IMR-90 (cell line): ENCODE results near the gene TMEM95. TPM values are rescaled to one million over a fixed set of nuclear protein-coding genes. Genes with fewer than 3 reads are reported as not detected.

Source experiments
- ATAC-seq: fragments of 200-7000 bp; cut with Tn5 transposase; 2 replicates; pipeline ENCODE4 v1.9.1; 2020; ENCODE audit warnings: low read depth, mild to moderate bottlenecking, moderate library complexity
- BruUV-seq: library from RNA; stranded (reverse); fragments of 400-500 nt; replicated peaks from 2 replicates; lab custom pipeline; 2021; lab: Mats Ljungman, UMichigan
- CTCF ChIA-PET: fragments of 300-600 bp; formaldehyde crosslinking; extraction: SDS; loops from one replicate; lab custom pipeline; 2021; ENCODE audit warnings: antibody characterized with exemption; lab: Yijun Ruan, JAX
- POLR2A ChIA-PET: fragments of 300-600 bp; sonication (Branson Sonifier 250); formaldehyde crosslinking; loops from one replicate; lab custom pipeline; 2022; ENCODE audit warnings: antibody characterized with exemption; ENCODE audit not compliant: unreplicated experiment; lab: Charles Lee
- DNase-seq: peaks from one replicate; pipeline ENCODE4 v3.0.0; 2013
- H2AFZ ChIP-seq: replicated peaks from 2 replicates; pipeline ENCODE3; 2013; ENCODE audit warnings: low read length, mild to moderate bottlenecking; ENCODE audit not compliant: poor library complexity
- H2AK5ac ChIP-seq: 2 replicates; pipeline ENCODE4 v1.6.1; 2013; ENCODE audit warnings: low read depth, low read length, inconsistent platforms
- H2AK9ac ChIP-seq: replicated peaks from 2 replicates; pipeline ENCODE3; 2013; ENCODE audit warnings: mild to moderate bottlenecking, low read depth, low read length, moderate library complexity; ENCODE audit not compliant: poor library complexity
- H2BK120ac ChIP-seq: 2 replicates; pipeline ENCODE4 v1.6.1; 2013; ENCODE audit warnings: low read depth, low read length, inconsistent platforms
- H2BK15ac ChIP-seq: 3 replicates; pipeline ENCODE4 v1.6.1; 2013; ENCODE audit warnings: low read depth, low read length, inconsistent platforms
- H2BK20ac ChIP-seq: 2 replicates; pipeline ENCODE4 v1.6.1; 2013; ENCODE audit warnings: low read depth, mild to moderate bottlenecking, inconsistent platforms, low read length, moderate library complexity
- H2BK5ac ChIP-seq: 2 replicates; pipeline ENCODE4 v1.6.1; 2013; ENCODE audit warnings: mild to moderate bottlenecking, low read depth, low read length, inconsistent platforms; ENCODE audit not compliant: poor library complexity, severe bottlenecking
- H3K14ac ChIP-seq: replicated peaks from 2 replicates; pipeline ENCODE4 v1.6.1; 2013; ENCODE audit warnings: low read depth, low read length, inconsistent platforms
- H3K18ac ChIP-seq: 2 replicates; pipeline ENCODE4 v1.6.1; 2013; ENCODE audit warnings: low read depth, low read length, control low read depth
- H3K23ac ChIP-seq: 2 replicates; pipeline ENCODE4 v1.6.1; 2013; ENCODE audit warnings: low read depth, low read length, inconsistent platforms
- H3K27ac ChIP-seq: 2 replicates; pipeline ENCODE4 v1.5.1; 2013; ENCODE audit warnings: mild to moderate bottlenecking, control low read depth, low read length; ENCODE audit not compliant: insufficient read depth
- H3K27me3 ChIP-seq: 2 replicates; pipeline ENCODE4 v1.6.1; 2013; ENCODE audit warnings: low read length; ENCODE audit not compliant: control insufficient read depth, insufficient read depth
- H3K36me3 ChIP-seq: 2 replicates; pipeline ENCODE4 v1.6.1; 2013; ENCODE audit warnings: low read length, mixed read lengths; ENCODE audit not compliant: control insufficient read depth, insufficient read depth
- H3K4ac ChIP-seq: 2 replicates; pipeline ENCODE4 v1.6.1; 2013; ENCODE audit warnings: low read depth, low read length, inconsistent platforms
- H3K4me1 ChIP-seq: 2 replicates; pipeline ENCODE4 v1.6.1; 2013; ENCODE audit warnings: low read length, mixed read lengths; ENCODE audit not compliant: control insufficient read depth, insufficient read depth
- H3K4me2 ChIP-seq: 2 replicates; pipeline ENCODE4 v1.6.1; 2013; ENCODE audit warnings: low read depth, mild to moderate bottlenecking, control low read depth, low read length, moderate library complexity
- H3K4me3 ChIP-seq: 2 replicates; pipeline ENCODE4 v1.5.1; 2013; ENCODE audit warnings: low read depth, mild to moderate bottlenecking, control low read depth, low read length, moderate library complexity; ENCODE audit not compliant: insufficient read depth
- H3K56ac ChIP-seq: 2 replicates; pipeline ENCODE4 v1.6.1; 2013; ENCODE audit warnings: low read length, inconsistent platforms; ENCODE audit not compliant: insufficient read depth; ENCODE audit errors: extremely low read depth
- H3K79me1 ChIP-seq, 2 experiments: 2 replicates each; pipeline ENCODE4 v1.6.1; 2013; ENCODE audit warnings: low read length in 2 of 2, inconsistent platforms in 1 of 2, low read depth in 1 of 2
- H3K9ac ChIP-seq: 2 replicates; pipeline ENCODE4 v1.6.1; 2013; ENCODE audit warnings: low read depth, low read length, control low read depth
- H3K9me1 ChIP-seq: 2 replicates; pipeline ENCODE4 v1.6.1; 2013; ENCODE audit warnings: low read length, inconsistent platforms; ENCODE audit not compliant: insufficient read depth
- H3K9me3 ChIP-seq: 2 replicates; pipeline ENCODE4 v1.6.1; 2013; ENCODE audit warnings: low read length; ENCODE audit not compliant: control insufficient read depth, insufficient read depth
- H4K20me1 ChIP-seq: 2 replicates; pipeline ENCODE4 v1.6.1; 2013; ENCODE audit warnings: low read length, inconsistent platforms; ENCODE audit not compliant: insufficient read depth
- H4K5ac ChIP-seq: 2 replicates; pipeline ENCODE4 v1.6.1; 2013; ENCODE audit warnings: mild to moderate bottlenecking, low read depth, low read length, control low read depth
- H4K8ac ChIP-seq, 2 experiments: 2 replicates each; pipeline ENCODE4 v1.6.1; 2013; ENCODE audit warnings: low read depth in 2 of 2, low read length in 2 of 2, control low read depth in 1 of 2, inconsistent platforms in 1 of 2
- H4K91ac ChIP-seq: 2 replicates; pipeline ENCODE4 v1.6.1; 2013; ENCODE audit warnings: low read depth, low read length, inconsistent platforms; ENCODE audit not compliant: insufficient read depth
- BHLHE40 ChIP-seq: fragments of 150-350 bp; IDR thresholded peaks from 2 replicates; pipeline ENCODE4 v1.6.1; 2016; ENCODE audit warnings: mild to moderate bottlenecking, low read depth, low read length
- CEBPB ChIP-seq: IDR thresholded peaks from 2 replicates; pipeline ENCODE4 v1.6.1; 2012; ENCODE audit warnings: low read depth, low read length, improper control_type of control experiment
- CHD1 ChIP-seq: IDR thresholded peaks from 2 replicates; pipeline ENCODE4 v1.6.1; 2012; ENCODE audit warnings: low read depth, low read length, improper control_type of control experiment
- FOS ChIP-seq: fragments of 150-350 bp; IDR thresholded peaks from 2 replicates; pipeline ENCODE4 v1.6.1; 2016; ENCODE audit warnings: low read depth, low read length
- MAFK ChIP-seq: IDR thresholded peaks from 2 replicates; pipeline ENCODE4 v1.6.1; 2012; ENCODE audit warnings: low read depth, low read length, improper control_type of control experiment
- MXI1 ChIP-seq: IDR thresholded peaks from 2 replicates; pipeline ENCODE4 v1.6.1; 2012; ENCODE audit warnings: low read depth, mild to moderate bottlenecking, low read length, moderate library complexity, borderline replicate concordance
- NFE2L2 ChIP-seq: fragments of 150-350 bp; IDR thresholded peaks from 2 replicates; pipeline ENCODE4 v1.6.1; 2016; ENCODE audit warnings: low read depth, mild to moderate bottlenecking, low read length
- POLR2A ChIP-seq: IDR thresholded peaks from 2 replicates; pipeline ENCODE4 v1.6.1; 2012; ENCODE audit warnings: mild to moderate bottlenecking, low read depth, low read length
- RAD21 ChIP-seq: IDR thresholded peaks from 2 replicates; pipeline ENCODE4 v1.6.1; 2012; ENCODE audit warnings: low read length, improper control_type of control experiment
- RFX5 ChIP-seq: IDR thresholded peaks from 2 replicates; pipeline ENCODE4 v1.8.0; 2012; ENCODE audit warnings: low read depth, mild to moderate bottlenecking, low read length, moderate library complexity
- SMC3 ChIP-seq: fragments of 150-350 bp; IDR thresholded peaks from 2 replicates; pipeline ENCODE4 v1.6.1; 2016; ENCODE audit warnings: low read depth, mild to moderate bottlenecking, antibody characterized with exemption, low read length, moderate library complexity
- WGBS, 2 experiments: methylation state at CpG; one replicate each; pipeline versions ENCODE4 v1.1.5 to v1.1.7; 2013; ENCODE audit warnings: missing lambda C conversion rate in 2 of 2; ENCODE audit not compliant: insufficient read length in 1 of 2; ENCODE audit errors: extremely low coverage in 2 of 2; 5-methylcytosine and 5-hydroxymethylcytosine counted together
- dilution Hi-C: fragments of 300-500 bp; cut with HindIII; formaldehyde crosslinking; loops from one replicate; pipeline ENCODE4 v1.14.3; 2018; ENCODE audit warnings: low sequenced_read_pairs; ENCODE audit not compliant: unreplicated experiment
- in situ Hi-C: fragments of 300-500 bp; cut with MboI; formaldehyde crosslinking; loops from 3 replicates; pipeline ENCODE4 v1.14.3; 2019; ENCODE audit warnings: low sequenced_read_pairs, inconsistent platforms, mixed read lengths
- intact Hi-C: fragments of 100-400 bp; cut with micrococcal nuclease; formaldehyde crosslinking; loops from 2 replicates; pipeline ENCODE4 v1.10.0; 2022
- polyA plus RNA-seq, 3 experiments: library from polyadenylated mRNA; depleted of rRNA; stranded (reverse); fragments of >200 nt; gene quantifications; 2 replicates each; pipeline ENCODE4 v1.2.3, GENCODE V29; 2012; ENCODE audit warnings: low replicate concordance in 1 of 3
- total RNA-seq: library from RNA; depleted of rRNA; stranded (reverse); fragments of >200 nt; gene quantifications from 2 replicates; pipeline ENCODE4 v1.2.3, GENCODE V29; 2012
- TF ChIP-seq, protein P1 (sequence below): fragments of 150-350 bp; IDR thresholded peaks from 2 replicates; pipeline ENCODE4 v1.6.1; 2017; ENCODE audit warnings: mild to moderate bottlenecking, antibody characterized with exemption, low read length, low read depth
- TF ChIP-seq, protein P2 (sequence below): fragments of 150-350 bp; IDR thresholded peaks from 2 replicates; pipeline ENCODE4 v1.6.1; 2016; ENCODE audit warnings: low read depth, mild to moderate bottlenecking, low read length, moderate library complexity, borderline replicate concordance

Gene TMEM95
- total and polyA plus RNA-seq, 2 of the 4 experiments (the other 2 are of a cell fraction): not detected

DNA sequence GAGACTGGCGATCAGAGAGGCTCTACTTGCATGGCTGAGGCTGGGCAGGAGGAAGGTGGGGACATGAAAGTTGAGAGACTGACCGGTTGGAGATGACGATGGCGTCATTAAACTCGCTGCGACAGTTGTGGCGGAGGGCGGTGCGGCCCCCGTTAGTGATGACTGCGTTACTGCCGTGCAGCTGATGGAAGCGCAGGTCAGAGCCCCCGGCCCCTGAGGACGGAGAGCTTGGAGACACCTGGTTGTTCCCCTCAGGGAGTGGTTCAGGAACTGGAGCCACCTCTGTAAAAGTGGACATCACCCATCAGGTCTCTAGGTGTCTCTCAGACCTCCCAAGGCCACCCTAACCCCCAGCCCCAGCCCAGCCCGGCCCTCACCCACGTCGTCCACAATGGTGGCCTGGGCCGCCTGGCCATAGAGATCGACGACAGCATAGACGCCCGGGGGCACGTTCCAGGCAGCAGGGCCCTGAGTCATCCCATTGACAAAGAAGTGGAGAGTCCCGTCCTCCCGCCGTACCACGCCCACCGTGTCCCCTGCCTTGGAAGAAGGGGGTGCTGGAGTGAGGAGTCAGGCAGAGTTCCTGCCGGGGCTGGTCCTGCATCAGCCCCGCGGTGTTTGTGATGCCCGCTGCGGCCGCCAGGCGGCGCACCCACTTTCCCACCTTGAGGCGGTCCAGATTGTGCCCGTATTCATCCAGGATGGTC, 31.1 kb upstream of the TMEM95 start (continued):
- TF ChIP-seq, protein P1, sequence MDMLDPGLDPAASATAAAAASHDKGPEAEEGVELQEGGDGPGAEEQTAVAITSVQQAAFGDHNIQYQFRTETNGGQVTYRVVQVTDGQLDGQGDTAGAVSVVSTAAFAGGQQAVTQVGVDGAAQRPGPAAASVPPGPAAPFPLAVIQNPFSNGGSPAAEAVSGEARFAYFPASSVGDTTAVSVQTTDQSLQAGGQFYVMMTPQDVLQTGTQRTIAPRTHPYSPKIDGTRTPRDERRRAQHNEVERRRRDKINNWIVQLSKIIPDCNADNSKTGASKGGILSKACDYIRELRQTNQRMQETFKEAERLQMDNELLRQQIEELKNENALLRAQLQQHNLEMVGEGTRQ: no peak

DNA sequence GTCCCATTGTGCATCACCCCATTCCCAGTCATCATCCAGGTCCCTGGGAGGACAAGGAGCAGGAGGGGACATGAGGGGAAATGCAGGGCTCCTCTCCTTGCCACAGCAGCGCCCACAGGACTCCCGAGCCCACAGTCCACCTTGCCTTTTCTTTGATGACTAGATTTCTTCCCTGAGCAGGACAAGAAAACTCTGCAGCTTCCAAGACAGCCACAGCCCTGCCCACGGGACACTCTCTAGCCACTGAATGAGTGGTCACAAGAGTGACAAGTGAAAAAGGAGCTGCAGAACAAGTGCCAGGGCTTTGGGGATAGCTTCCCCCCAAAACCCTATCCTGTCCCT, 30.5 kb upstream of the TMEM95 start:
- Histone ChIP-seq H2BK20ac (no peak overlapping the region), H4K8ac (no peak overlapping the region), H4K20me1 (peaks cover 7% of the 10 kb centered on the region), H4K5ac (no peak overlapping the region), H3K56ac (no peak overlapping the region), H3K4me3 (no peak overlapping the region), H2AFZ (peak overlapping the region; percentile 70), H3K27me3 (no peaks in the 10 kb centered on the region), H2AK9ac (peak overlapping the region; percentile 37), H3K9ac (no peak overlapping the region), H3K79me1 (peaks cover 10 to 29% of the 10 kb centered on the region in 2 experiments; a peak in 3 of 4 replicates), H3K23ac (no peak overlapping the region), H2BK5ac (no peak overlapping the region), H3K14ac (no peak overlapping the region), H3K4me2 (no peak overlapping the region), H3K9me1 (peaks cover 6% of the 10 kb centered on the region; the same call in 1 of the 2 replicates), H2BK15ac (no peak overlapping the region), H2AK5ac (peak overlapping the region; percentile 2; the same call in 1 of the 2 replicates), H2BK120ac (no peak overlapping the region), H3K4me1 (0 out of 2 replicates have a peak, but pooled peaks cover 2% of the 10 kb centered on the region), H3K27ac (no peak overlapping the region), H4K91ac (no peak overlapping the region), H3K4ac (no peak overlapping the region), H3K9me3 (no peaks in the 10 kb centered on the region), H3K36me3 (peaks cover 57% of the 10 kb centered on the region), H3K18ac (no peak overlapping the region)
- POLR2A ChIA-PET: no interaction called here
- dilution Hi-C loops: no loop called here
- no CpG with 5 or more reads among the region's 3 CpGs for WGBS, 2 experiments
- in situ Hi-C loops: no loop called here
- intact Hi-C loops: loop anchor here (10.0 kb wide), 1 partner anchor 240 kb away; the partner anchor contains the start of gene SENP3
- CTCF ChIA-PET: no interaction called here
- no TSS peak for BruUV-seq
- ATAC-seq (no peak), DNase-seq (no peak)
- TF ChIP-seq POLR2A: no peak
- TF ChIP-seq RAD21: no peak
- no peak for TF ChIP-seq BHLHE40
- no peak for TF ChIP-seq SMC3
- TF ChIP-seq, protein P2, sequence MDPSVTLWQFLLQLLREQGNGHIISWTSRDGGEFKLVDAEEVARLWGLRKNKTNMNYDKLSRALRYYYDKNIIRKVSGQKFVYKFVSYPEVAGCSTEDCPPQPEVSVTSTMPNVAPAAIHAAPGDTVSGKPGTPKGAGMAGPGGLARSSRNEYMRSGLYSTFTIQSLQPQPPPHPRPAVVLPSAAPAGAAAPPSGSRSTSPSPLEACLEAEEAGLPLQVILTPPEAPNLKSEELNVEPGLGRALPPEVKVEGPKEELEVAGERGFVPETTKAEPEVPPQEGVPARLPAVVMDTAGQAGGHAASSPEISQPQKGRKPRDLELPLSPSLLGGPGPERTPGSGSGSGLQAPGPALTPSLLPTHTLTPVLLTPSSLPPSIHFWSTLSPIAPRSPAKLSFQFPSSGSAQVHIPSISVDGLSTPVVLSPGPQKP: no peak
- TF ChIP-seq RFX5: no peak
- TF ChIP-seq MXI1: no peak
- no peak for TF ChIP-seq FOS
- no peak for TF ChIP-seq MAFK
- no peak for TF ChIP-seq NFE2L2
- TF ChIP-seq CHD1: no peak
- TF ChIP-seq, protein P1: no peak
- no peak for TF ChIP-seq CEBPB
